Erythroblast (primary cell): ENCODE measurements around the gene DNAH10.

Experiments used
- DNase-seq, 2 experiments: peaks; one replicate each; lab custom pipeline; 2025; lab: John Stamatoyannopoulos, UW
- GATA1 ChIP-seq: IDR thresholded peaks from 2 replicates; pipeline ENCODE4 v1.6.1; 2011; ENCODE audit warnings: low read depth, mild to moderate bottlenecking, control low read depth, low read length, moderate library complexity
- POLR2A ChIP-seq: IDR thresholded peaks from 2 replicates; pipeline ENCODE4 v1.6.1; 2011; ENCODE audit warnings: mild to moderate bottlenecking, low read length

DNAH10 gene

GRCh38 chr12:123912415-123913380 is 150.6 kb downstream of the DNAH10 start:
- DNase-seq, result peak in 1 of 2 experiments; percentile 20
- no peak for TF ChIP-seq GATA1
- no peak for TF ChIP-seq POLR2A

- no peak for TF ChIP-seq POLR2A
- DNase-seq, result no peak
Measured at GRCh38 chr12:123914726-123915333, 152.7 kb downstream of the DNAH10 start.

GRCh38 chr12:123916729-123917128 is 154.6 kb downstream of the DNAH10 start:
- TF ChIP-seq POLR2A (no peak), GATA1 (no peak)
- DNase-seq, result no peak

- TF ChIP-seq POLR2A, result no peak
- TF ChIP-seq GATA1, result no peak
- DNase-seq, result no peak
Measured at GRCh38 chr12:123917337-123917850, 155.3 kb downstream of the DNAH10 start.

- no peak for TF ChIP-seq POLR2A
- TF ChIP-seq GATA1, result no peak
- DNase-seq, result no peak
Measured at GRCh38 chr12:123919980-123920360, 157.9 kb downstream of the DNAH10 start.

GRCh38 chr12:123923038-123923437 is 160.9 kb downstream of the DNAH10 start:
- TF ChIP-seq GATA1 (no peak), POLR2A (no peak)

GRCh38 chr12:123923927-123924326 is 161.8 kb downstream of the DNAH10 start:
- DNase-seq, result no peak
- TF ChIP-seq POLR2A (no peak), GATA1 (no peak)

More at GRCh38 chr12:123923038-123923437, 160.9 kb downstream of the DNAH10 start:
- no peak for DNase-seq

- no peak for DNase-seq
- TF ChIP-seq POLR2A (no peak), GATA1 (no peak)
Measured at GRCh38 chr12:123924539-123924938, 162.4 kb downstream of the DNAH10 start.

GRCh38 chr12:123928274-123928865 is 166.3 kb downstream of the DNAH10 start:
- no peak for TF ChIP-seq GATA1
- no peak for TF ChIP-seq POLR2A
- DNase-seq, result no peak

- TF ChIP-seq POLR2A, result no peak
- TF ChIP-seq GATA1, result no peak
- DNase-seq, result no peak
Measured at GRCh38 chr12:123928897-123929296, 166.8 kb downstream of the DNAH10 start.

GRCh38 chr12:123929946-123930583 is 168.0 kb downstream of the DNAH10 start:
- DNase-seq, result no peak
- no peak for TF ChIP-seq POLR2A
- TF ChIP-seq GATA1, result no peak

GRCh38 chr12:123931686-123932321 is 169.7 kb downstream of the DNAH10 start:
- TF ChIP-seq POLR2A (no peak), GATA1 (no peak)
- DNase-seq, result no peak

- DNase-seq, result no peak
- no peak for TF ChIP-seq POLR2A
- no peak for TF ChIP-seq GATA1
Measured at GRCh38 chr12:123933214-123933613, 171.1 kb downstream of the DNAH10 start.
